GM19468 (cell line): ENCODE measurements around the gene FBXO30.

Experiments used
- ATAC-seq: cut with Tn5 transposase; IDR thresholded peaks from one replicate; pipeline ENCODE4 v1.9.1; 2021; ENCODE audit warnings: mild to moderate bottlenecking, moderate library complexity, moderate number of reproducible peaks; ENCODE audit not compliant: unreplicated experiment; ENCODE audit errors: extremely low read depth

FBXO30 gene, protein sequence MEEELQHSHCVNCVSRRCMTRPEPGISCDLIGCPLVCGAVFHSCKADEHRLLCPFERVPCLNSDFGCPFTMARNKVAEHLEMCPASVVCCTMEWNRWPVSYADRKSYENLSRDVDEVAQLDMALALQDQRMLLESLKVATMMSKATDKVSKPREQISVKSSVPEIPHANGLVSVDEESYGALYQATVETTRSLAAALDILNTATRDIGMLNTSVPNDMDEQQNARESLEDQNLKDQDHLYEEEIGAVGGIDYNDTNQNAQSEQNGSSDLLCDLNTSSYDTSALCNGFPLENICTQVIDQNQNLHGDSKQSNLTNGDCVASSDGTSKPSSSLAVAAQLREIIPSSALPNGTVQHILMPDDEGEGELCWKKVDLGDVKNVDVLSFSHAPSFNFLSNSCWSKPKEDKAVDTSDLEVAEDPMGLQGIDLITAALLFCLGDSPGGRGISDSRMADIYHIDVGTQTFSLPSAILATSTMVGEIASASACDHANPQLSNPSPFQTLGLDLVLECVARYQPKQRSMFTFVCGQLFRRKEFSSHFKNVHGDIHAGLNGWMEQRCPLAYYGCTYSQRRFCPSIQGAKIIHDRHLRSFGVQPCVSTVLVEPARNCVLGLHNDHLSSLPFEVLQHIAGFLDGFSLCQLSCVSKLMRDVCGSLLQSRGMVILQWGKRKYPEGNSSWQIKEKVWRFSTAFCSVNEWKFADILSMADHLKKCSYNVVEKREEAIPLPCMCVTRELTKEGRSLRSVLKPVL

DNA sequence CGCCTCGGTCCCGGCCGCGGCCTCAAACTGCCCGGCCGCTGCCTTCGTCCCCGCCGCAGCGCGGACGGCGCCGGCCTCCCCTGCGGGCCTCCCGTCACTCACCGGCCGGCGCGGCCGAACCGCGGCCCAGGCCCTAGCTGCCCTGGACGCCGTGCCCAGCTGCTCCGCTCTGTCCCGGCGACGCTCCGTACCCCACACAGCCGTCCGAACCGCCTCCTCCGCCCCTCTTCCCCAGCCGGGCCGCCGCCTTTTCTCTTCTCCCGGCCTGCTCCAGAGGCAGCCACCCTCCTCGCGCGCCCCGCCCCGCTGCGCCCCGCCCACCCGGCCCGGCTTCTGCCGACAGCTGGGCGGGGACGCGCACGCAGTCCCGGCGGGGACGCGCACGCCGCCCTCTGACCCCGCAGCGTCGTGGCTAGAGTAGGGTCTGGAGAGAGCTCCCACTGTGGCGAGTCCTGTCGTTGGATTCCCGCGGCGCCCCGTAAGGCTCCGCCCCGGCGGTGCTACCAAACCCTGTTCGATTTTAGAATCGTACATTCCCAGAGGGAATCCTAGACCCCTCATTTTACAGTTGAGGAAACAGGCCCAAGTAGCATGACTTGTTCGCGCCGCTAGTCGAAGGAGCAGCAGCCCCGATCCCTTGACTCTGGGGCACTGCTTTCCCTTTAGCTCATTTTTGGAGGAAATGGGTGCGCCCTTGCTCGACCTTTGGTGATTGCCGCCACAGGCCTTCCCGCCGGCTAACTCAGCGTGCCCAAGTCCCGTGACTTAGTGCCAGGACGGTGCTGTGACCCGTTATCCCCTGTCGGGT lies at the start of gene FBXO30:
Gene FBXO30 (minus strand): TSS at position 295 of the 808 bp plus-strand sequence. CDS start 8,390 bp downstream, outside the sequence.
- peak; percentile 54 for ATAC-seq

DNA sequence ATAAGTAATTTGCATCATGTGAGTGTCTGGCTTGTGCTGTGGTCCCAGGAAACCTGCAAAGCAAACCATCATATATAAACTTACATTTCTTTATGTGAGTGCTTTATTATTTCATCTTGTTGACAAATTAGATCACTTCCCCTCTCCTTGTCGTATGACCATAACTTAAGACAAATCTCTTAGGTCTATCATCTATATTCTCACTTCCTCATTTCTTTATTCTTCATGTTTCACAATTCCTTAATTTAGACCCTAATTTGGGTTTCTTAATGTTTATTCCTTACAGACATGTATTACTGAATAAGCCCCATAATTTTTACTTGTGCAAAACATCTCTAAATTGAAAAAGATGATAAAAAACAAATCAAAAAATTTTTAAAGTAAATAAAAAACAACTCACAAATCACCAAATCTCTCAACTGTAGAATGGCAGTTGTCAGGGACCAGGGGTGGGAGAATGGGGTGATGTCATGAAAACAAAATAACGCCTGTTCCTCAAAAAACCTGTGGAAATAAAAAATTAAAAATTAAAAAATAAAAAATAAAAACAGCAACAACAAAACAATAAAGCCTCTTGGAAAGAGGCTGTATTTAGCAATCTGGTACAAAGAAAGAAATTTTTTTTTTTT lies 49.5 kb upstream of the FBXO30 start:
- ATAC-seq, result peak; percentile 27

DNA sequence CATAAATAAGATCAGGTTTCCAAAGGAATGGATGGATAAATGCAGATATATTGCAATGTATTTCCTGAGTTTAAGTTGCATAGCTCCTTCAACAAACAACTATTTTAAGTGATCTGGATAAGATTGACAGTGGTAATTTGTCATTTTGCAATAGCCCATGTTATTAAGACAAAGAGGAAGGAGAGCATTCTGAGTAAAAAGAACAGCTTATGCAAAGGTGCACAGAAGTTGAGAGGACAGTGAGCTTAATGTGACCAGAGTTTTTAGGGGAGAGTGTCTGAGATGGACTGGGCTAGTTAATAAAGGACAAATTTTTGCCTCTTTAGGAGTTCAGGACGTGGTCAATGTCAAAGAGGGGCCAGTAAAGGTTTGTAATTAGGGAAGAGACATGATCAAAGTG lies 48.8 kb upstream of the FBXO30 start:
- no peak for ATAC-seq

DNA sequence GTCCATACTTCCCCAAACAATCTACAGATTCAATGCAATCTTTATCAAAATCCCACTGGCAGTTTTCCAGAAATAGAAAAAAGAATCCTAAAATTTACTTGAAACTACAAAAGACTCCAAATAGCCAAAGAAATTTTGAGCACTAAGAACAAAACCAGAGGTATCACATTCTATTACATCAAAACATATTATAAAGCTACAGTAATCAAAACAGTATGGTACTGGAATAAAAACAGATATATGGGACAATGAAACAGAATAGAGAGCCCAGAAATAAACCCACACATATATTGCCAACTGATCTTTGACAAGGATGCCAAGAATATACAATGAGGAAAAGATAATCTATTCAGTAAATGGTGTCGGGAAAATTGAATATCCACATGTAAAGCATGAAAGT lies 46.0 kb upstream of the FBXO30 start:
- no peak for ATAC-seq

DNA sequence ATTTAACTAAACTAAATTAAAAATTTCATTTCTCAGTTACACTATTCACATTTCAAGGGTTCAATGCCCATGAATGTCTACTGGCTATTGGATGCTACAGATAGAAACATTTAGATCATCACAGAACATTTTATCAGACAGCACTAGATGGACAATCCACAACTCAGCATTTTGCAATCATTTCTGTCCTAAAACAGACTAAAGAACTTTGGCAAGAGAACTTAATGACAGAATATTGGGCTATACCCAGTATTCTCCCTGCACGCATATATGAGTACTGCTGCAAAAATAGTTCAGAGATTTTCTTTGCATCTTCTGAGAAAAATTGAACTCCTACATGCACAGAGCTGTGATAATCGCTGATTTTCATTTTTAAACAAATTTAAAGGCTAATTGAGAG lies 36.1 kb upstream of the FBXO30 start:
- ATAC-seq, result no peak

DNA sequence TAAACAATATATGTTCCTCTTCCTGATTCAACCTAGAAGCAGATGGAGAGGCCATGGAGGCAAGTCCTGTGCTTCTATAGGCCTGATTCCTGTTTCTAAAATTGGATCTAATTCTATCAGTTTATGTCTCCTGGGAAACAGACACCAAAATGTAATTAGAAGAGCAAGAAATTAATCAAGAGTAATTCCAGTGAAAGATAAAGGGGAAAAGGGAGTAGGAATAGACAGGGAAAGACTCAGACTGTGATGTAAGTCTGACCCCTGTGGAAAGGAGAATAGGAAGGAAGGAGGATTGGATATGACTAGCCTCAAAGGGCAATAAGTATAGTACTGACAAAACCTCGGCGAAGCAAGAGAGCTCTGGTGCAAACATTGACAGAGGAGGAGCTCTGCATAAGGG lies 33.9 kb upstream of the FBXO30 start:
- ATAC-seq, result no peak

DNA sequence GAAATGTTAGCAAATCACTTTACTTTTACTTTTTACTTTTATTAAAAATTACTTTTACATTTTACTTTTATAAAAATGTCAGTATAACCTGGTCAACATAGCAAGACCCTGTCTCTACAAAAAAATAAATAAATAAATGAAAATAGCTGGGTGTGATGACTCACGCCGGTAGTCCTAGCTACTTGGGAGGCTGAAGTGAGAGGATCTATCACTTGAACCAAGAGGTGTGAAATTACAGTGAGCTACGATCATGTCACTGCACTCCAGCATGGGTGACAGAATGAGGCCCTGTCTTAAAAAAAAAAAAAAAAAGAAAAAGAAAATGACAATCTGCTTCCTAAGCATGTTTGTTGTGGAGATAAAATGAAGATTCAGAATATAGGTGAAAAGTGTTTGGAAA lies 31.0 kb upstream of the FBXO30 start:
- no peak for ATAC-seq

DNA sequence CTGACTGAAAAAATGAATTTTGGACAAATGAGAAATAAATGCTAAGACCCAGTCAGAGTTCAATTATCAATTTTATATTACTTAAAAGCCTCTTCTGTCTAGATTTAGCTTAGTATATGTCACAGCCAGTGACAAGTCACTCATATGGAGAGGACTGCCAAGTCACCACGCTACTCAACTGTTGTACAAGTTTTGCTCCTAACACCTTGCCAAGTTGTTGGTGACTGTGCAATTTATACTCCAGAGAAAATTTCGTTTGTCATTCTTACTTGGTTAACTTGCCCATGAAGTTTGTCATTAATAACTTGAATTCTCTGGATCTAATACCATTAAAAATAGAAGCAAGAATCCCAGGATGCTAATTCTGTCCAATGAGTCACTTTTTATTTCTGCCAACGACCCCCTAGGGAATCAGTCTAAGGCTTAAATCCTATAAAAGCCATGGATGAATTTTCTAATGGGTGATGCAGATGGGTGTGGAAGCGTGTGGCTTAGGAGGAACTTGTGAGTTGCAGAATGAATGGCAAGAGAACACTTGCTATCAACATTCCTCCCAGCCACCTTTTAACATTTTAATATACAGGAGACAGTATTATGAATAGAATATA lies 30.4 kb upstream of the FBXO30 start:
- ATAC-seq, result no peak

DNA sequence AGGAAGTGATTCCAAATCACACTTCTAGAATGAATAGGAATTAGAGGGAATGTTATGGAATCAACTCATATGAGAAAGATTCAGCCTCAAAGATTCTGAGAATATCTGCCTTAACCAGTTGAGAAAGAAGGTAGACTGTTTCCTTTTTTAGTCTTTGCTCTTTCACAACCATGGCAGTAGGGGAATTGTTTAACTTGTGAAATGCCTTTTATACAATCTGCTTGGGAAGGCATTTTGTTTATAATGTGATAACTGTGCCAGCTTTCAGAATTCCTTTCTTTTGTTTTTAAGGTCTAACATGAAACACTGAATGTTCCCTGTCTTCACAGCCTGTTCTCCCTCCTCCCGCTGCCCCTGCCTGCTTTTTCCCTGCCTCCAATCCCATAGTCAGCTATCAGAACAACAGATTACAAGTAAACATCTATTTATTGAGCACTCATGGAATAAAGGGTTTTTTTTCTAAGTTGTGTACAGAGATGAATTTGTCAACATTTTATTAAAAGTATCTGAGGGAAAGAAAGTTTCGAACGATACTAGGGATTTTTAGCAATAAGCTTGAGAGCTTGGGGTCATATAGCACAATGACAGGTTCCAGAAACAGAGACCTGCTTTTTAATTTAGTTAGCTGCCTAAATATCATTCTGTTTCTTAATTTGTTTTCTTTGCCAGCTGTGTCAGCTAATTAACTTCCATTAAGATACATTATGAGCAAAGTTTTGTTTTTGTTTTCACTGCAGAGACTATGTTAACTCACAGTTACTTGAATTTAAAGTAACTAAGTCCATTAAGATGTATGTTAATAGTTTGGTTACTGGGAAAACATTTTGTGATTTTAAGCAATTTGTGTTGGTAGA lies 28.3 kb upstream of the FBXO30 start:
- no peak for ATAC-seq

DNA sequence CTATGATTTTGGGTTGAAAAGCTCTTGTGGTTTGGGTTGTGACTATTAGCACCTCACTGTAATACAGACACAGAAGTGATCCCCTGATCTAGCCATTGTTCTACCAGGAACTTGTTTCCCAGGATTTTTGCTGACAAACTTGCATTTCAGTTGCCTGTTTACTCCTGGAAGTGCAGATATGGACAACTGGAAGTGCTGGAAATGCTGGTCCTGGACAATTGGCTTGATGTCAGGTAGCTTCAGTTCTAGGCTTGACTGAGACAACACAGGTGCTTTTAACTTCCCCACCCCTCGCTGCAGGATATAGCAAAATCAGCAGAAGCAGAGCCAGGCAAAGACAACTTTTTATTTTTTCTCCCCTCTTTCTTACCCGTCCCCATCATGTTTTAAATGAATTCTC lies 27.1 kb upstream of the FBXO30 start:
- ATAC-seq, result no peak

DNA sequence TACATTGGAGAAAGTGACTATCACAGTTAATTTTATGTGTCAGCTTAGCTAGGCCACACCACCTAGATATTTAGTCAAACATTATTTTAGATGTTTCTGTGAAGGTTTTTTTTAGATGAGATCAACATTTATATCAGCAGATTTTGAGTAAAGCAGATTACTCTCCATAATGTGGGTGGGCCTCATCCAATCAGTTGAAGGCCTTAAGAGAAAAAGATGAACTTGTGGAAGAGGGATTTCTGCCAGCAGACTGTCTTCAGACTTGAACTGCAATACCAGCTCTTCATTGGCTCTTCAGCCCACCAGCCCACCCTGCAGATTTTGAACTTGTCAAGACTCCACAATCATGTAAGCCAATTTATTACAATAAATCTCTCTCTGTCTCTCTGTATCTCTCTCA lies 25.1 kb upstream of the FBXO30 start:
- no peak for ATAC-seq

DNA sequence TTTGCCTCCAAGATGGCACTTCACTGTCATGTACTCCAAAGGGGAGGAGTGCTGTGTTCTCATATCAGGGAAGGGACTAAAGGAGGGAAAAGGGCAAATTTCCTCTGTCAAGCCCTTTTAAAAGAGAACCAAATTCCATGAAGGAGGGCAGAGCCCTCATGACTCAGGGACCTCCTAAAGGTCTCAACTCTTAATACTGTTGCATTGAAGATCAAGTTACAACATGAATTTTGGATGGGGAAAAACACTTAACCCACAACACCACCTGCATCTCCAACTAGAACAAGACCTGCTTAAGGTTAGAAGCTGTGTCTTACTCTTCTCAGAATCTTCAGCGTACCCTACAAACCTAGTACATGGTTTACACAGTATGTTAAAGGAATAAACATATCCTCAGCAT lies 23.7 kb upstream of the FBXO30 start:
- ATAC-seq, result no peak

DNA sequence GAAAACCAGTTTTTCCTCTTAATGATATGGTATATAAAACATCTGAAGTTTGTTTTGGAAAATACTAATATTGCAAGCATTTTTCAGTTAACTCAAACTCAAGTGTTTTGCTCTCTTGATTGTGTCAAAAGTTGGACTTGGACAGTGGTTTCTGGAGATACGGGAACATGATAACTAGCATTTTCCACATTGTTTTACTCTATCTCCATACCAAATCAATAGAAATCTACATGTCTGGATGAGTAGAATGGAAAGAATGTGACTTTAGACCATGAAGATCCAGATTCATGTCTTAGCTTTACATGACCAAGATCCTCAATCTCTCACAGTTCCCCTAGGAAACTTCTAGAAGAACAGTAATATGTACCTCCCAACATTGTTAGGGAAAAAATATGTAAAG lies 22.2 kb upstream of the FBXO30 start:
- no peak for ATAC-seq

DNA sequence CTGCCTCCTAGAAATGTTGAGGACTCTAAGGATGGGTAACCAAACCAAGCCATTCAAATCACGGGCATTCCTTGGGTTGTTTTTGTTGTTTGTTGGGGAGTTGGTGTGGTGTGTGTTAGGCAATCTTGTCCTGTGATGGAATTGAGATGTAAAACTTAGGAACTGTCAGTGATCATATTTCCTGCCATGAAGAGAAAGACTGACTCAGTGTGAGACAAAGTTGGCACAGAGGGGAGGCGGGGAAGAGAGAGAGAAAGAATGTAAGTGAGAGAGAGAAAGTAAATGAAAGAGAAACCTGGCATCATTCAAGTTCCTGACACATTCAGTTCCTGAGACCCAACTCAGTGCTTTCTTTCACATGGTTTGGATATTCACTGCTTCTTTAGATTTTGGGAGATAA lies 21.6 kb upstream of the FBXO30 start:
- ATAC-seq, result no peak

DNA sequence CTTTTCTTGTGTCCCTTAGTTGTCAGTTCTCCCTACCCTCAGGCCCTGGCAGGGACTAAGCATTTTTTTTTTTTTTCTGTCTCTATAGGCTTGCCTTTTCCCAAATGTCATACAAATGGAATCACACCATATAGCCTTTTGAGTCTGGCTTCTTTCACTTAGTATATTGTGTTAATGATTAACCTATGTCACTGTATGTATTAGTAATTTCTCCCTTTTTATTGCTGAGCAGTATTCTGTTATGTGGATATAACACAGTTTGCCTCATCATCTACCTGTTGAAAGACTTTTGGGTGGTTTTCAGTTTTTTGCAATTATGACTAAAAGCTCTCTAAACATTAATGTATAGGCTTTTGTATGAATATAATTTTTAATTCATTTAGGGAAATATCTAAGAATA lies 16.0 kb upstream of the FBXO30 start:
- ATAC-seq, result no peak

DNA sequence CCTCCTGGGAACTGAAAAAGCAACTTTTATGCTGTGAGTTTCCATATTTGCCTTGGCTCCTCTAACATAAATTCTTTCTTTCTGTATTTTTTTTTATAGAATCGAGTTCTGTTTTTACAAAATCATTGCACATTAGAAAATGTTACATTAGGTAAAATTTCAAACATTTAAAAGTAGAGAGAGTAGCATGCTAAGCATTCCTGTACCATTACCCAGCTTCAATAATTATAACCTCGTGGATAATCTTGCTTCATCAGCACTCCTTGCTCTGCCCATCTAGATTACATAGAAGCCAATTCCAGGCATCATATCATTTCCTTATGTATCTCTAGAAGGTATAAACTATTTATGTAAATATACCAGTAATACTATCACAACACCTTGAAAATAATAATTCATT lies 15.4 kb upstream of the FBXO30 start:
- ATAC-seq, result no peak

DNA sequence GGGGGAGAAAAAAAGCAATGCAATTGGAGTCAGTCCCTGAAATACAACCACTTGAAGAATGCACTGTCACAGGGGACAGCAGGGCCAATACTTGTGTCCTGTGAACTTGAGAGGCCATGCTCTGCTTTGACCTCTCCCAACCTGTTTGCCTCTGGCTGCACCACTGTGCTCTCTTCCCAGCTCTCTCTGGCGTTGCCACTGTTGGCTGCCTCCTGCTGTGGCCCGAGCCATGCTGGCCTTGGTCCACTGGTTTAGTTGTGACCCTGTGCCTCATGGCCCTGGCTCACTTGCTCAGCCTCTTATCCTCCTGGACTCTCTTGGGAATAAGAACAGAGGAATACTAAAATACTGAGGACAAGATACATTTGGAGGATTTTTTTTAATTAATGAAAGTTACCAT lies 14.5 kb upstream of the FBXO30 start:
- ATAC-seq, result no peak

DNA sequence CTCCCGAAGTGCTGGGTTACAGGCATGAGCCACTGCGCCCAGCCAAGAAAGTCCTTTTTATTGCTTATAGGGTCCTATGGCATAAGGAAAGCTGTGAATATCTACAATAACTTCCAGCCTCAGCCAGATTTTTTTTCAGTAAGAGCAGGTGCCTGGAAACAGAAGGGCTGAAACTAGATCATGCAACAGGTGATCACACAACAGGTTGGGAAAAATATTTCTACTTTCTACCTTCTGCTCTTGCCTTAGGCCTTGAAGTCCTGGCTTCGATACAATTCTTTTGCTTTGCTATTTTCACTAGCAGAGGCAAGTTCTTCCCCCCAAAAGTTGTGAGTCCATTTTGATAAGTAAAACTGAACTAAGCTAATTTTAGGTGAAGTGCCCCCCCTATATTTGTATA lies 9.7 kb upstream of the FBXO30 start:
- no peak for ATAC-seq

DNA sequence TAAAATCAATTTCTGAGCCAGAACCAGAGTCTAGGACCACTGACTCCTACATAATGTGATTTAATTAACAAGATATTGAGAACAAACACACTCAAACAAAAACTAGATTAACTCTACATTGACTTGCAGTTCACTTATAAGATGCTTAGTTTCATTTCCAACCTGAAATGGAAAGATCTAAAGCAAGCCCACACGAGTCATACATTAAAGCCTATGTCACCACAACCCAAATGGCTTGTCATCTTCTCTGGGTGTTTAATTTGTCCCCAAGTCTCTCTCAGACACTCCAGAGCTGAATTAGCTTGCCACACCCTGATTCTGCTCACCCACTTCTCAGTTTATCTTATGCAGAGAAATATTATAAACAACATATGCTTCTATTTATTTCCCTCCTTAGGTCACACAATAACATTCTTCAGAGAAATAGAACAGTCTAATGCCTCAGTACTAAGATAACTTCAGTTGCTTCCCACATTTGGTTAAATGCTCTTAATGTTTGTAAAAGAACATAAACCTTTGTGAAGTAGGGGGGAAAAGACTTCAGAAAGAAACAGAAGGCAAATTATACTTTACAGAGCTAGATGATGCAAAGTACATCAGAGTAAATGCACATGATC lies 8.8 kb upstream of the FBXO30 start:
- ATAC-seq, result no peak
